GM23248 (cell line): ENCODE data around the gene RET. TPM values are rescaled to one million over a fixed set of nuclear protein-coding genes. Genes with fewer than 3 reads are reported as not detected.

ENCODE experiments used
- DNase-seq: peaks from one replicate; pipeline ENCODE4 v3.0.0-alpha.2; 2015
- H2AFZ ChIP-seq: fragments of 200-600 bp; sonication (generic); 2 replicates; pipeline ENCODE4 v1.6.1; 2016; ENCODE audit warnings: antibody characterized with exemption
- H3F3A ChIP-seq: fragments of 200-600 bp; sonication (generic); 2 replicates; pipeline ENCODE4 v1.6.1; 2016; ENCODE audit warnings: mild to moderate bottlenecking, antibody characterized with exemption, mixed run types; ENCODE audit not compliant: insufficient read depth
- H3K27ac ChIP-seq: fragments of 200-600 bp; sonication (generic); 2 replicates; pipeline ENCODE4 v1.5.1; 2016; ENCODE audit warnings: mild to moderate bottlenecking
- H3K27me3 ChIP-seq: fragments of 200-600 bp; sonication (generic); replicated peaks from 2 replicates; pipeline ENCODE4 v1.6.1; 2016; ENCODE audit warnings: mild to moderate bottlenecking; ENCODE audit not compliant: insufficient read depth
- H3K36me3 ChIP-seq: fragments of 200-600 bp; sonication (generic); 2 replicates; pipeline ENCODE4 v1.6.1; 2016; ENCODE audit warnings: low read depth, mild to moderate bottlenecking
- H3K4me1 ChIP-seq: fragments of 200-600 bp; sonication (generic); 2 replicates; pipeline ENCODE4 v1.6.1; 2016; ENCODE audit warnings: mild to moderate bottlenecking; ENCODE audit not compliant: insufficient read depth
- H3K4me2 ChIP-seq: fragments of 200-600 bp; sonication (generic); one replicate; pipeline ENCODE4 v1.6.1; 2016; ENCODE audit warnings: mild to moderate bottlenecking; ENCODE audit not compliant: unreplicated experiment
- H3K4me3 ChIP-seq: fragments of 200-600 bp; sonication (generic); 2 replicates; pipeline ENCODE4 v1.5.1; 2016; ENCODE audit warnings: mild to moderate bottlenecking
- H3K79me2 ChIP-seq: fragments of 200-600 bp; sonication (generic); 2 replicates; pipeline ENCODE4 v1.6.1; 2016; ENCODE audit warnings: mild to moderate bottlenecking; ENCODE audit not compliant: insufficient read depth
- H3K9ac ChIP-seq: fragments of 200-600 bp; sonication (generic); 2 replicates; pipeline ENCODE4 v1.6.1; 2016; ENCODE audit warnings: mild to moderate bottlenecking
- H3K9me2 ChIP-seq: fragments of 200-600 bp; sonication (generic); 2 replicates; pipeline ENCODE4 v1.6.1; 2016; ENCODE audit warnings: mixed run types, mild to moderate bottlenecking, moderate library complexity; ENCODE audit not compliant: insufficient read depth
- H3K9me3 ChIP-seq: fragments of 200-600 bp; sonication (generic); one replicate; pipeline ENCODE4 v1.6.1; 2017; ENCODE audit warnings: low read depth
- H4K20me1 ChIP-seq: fragments of 200-600 bp; sonication (generic); 2 replicates; pipeline ENCODE4 v1.6.0; 2016; ENCODE audit not compliant: insufficient read depth
- EZH2 ChIP-seq: fragments of 200-600 bp; sonication (generic); IDR thresholded peaks from 2 replicates; pipeline ENCODE4 v1.6.1; 2018; ENCODE audit warnings: antibody characterized with exemption, mild to moderate bottlenecking; ENCODE audit not compliant: insufficient read depth, poor library complexity, severe bottlenecking
- EZH2phosphoT487 ChIP-seq: fragments of 200-600 bp; sonication (generic); IDR thresholded peaks from 2 replicates; pipeline ENCODE4 v1.6.1; 2018; ENCODE audit warnings: antibody characterized with exemption, moderate library complexity, mild to moderate bottlenecking, low read depth; ENCODE audit not compliant: insufficient read depth
- WGBS, 2 experiments: methylation state at CpG; one replicate each; pipeline ENCODE4 v1.1.6; 2015 to 2017; ENCODE audit warnings: low lambda C conversion rate in 2 of 2, low coverage in 1 of 2; ENCODE audit errors: missing lambda C conversion rate in 2 of 2; 5-methylcytosine and 5-hydroxymethylcytosine counted together
- in situ Hi-C: fragments of 300-500 bp; cut with MboI; formaldehyde crosslinking; loops from 2 replicates; pipeline ENCODE4 v1.15.0; 2020
- polyA plus RNA-seq: library from polyadenylated mRNA; unstranded; fragments of >200 nt; fragmentation: Nextera tagmentation; extraction: Ambion mirVana; gene quantifications from 2 replicates; pipeline ENCODE4 v1.2.1, GENCODE V29; 2016
- total RNA-seq: library from RNA; depleted of rRNA; stranded (reverse); fragments of >200 nt; shearing (Covaris generic); gene quantifications from 2 replicates; pipeline ENCODE4 v1.2.3, GENCODE V29; 2014

RET gene
- total and polyA plus RNA-seq, 2 experiments from 2014 or later = not detected

- Histone ChIP-seq H3K27me3 (peaks cover 11% of the 10 kb centered on the region; the same call in 1 of the 2 replicates), H3K4me2 (no peak overlapping the region), H3K4me1 (no peaks in the 10 kb centered on the region), H3K9me2 (no peaks in the 10 kb centered on the region), H3K27ac (no peak overlapping the region), H4K20me1 (no peaks in the 10 kb centered on the region), H3F3A (no peaks in the 10 kb centered on the region), H3K9ac (no peak overlapping the region), H3K36me3 (no peaks in the 10 kb centered on the region), H3K79me2 (no peaks in the 10 kb centered on the region), H3K9me3 (no peaks in the 10 kb centered on the region), H2AFZ (no peak overlapping the region), H3K4me3 (no peak overlapping the region)
- 63 to 64% methylated on average over 15 to 17 of the region's 17 CpGs for WGBS, 2 experiments
- no peak for TF ChIP-seq EZH2phosphoT487
- no peak for TF ChIP-seq EZH2
- no peak for DNase-seq
- in situ Hi-C loops = loop anchor here (10.0 kb wide), 1 partner anchor 226 kb away; no protein-coding TSS in a partner anchor
Observed at GRCh38 chr10:43100366-43100765, 23.5 kb downstream of the RET start.

DNA sequence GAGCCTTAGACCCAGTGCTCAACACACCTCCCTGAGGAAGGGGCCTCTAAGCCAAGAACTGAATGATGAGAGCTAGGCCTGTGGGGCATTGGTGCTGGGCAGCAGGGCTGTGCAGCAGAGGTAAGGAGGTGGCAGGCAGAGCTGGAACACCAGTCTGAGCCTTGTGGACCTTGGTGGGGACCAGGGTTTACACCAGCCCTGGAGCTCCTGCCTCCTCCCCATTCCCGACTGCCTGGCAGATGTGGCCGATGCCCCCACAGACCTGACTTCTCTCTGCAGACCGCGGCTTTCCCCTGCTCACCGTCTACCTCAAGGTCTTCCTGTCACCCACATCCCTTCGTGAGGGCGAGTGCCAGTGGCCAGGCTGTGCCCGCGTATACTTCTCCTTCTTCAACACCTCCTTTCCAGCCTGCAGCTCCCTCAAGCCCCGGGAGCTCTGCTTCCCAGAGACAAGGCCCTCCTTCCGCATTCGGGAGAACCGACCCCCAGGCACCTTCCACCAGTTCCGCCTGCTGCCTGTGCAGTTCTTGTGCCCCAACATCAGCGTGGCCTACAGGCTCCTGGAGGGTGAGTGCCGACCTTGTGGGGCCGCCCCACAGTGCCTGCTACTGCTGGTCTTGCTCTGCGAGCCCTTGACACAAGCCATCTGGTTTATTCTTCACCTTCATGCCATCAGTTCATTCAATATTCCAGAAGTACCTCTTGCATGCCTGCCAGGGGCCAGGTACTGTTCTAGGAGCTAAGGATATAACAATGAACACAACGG is 25.4 kb downstream of the RET start:
- H3K4me3 ChIP-seq = no peak overlapping the region
- no peak overlapping the region for H3K4me2 ChIP-seq
- no peak for TF ChIP-seq EZH2phosphoT487
- TF ChIP-seq EZH2 = no peak
- H2AFZ ChIP-seq = no peak overlapping the region
- no peaks in the 10 kb centered on the region for H3K79me2 ChIP-seq
- H3K9me2 ChIP-seq = no peaks in the 10 kb centered on the region
- in situ Hi-C loops = loop anchor here (10.0 kb wide), 1 partner anchor 227 kb away; no protein-coding TSS in a partner anchor
- no peak overlapping the region for H3K27ac ChIP-seq
- no peak for DNase-seq
- no peak overlapping the region for H3K9ac ChIP-seq
- H3K36me3 ChIP-seq = no peaks in the 10 kb centered on the region
- no peaks in the 10 kb centered on the region for H3K9me3 ChIP-seq
- H3F3A ChIP-seq = no peaks in the 10 kb centered on the region
- no peaks in the 10 kb centered on the region for H4K20me1 ChIP-seq
- no peaks in the 10 kb centered on the region for H3K4me1 ChIP-seq
- 59 to 64% methylated on average over 19 of the region's 19 CpGs for WGBS, 2 experiments
- H3K27me3 ChIP-seq = peaks cover 11% of the 10 kb centered on the region; the same call in 1 of the 2 replicates

GRCh38 chr10:43105102-43105955 is 28.5 kb downstream of the RET start:
- Histone ChIP-seq H3K27ac (no peak overlapping the region), H2AFZ (peak overlapping the region; percentile 83), H3K4me3 (peak overlapping the region; percentile 67), H3K4me2 (peak overlapping the region; percentile 53), H3K9me3 (no peaks in the 10 kb centered on the region), H3K4me1 (no peaks in the 10 kb centered on the region), H3K79me2 (no peaks in the 10 kb centered on the region), H3K36me3 (no peaks in the 10 kb centered on the region), H4K20me1 (no peaks in the 10 kb centered on the region), H3K27me3 (0 out of 2 replicates have a peak, but pooled peaks cover 5% of the 10 kb centered on the region), H3F3A (no peaks in the 10 kb centered on the region), H3K9me2 (no peaks in the 10 kb centered on the region), H3K9ac (no peak overlapping the region; the same call in 1 of the 2 replicates)
- in situ Hi-C loops = loop anchor here (10.0 kb wide), 1 partner anchor 231 kb away; no protein-coding TSS in a partner anchor
- 10 to 12% methylated on average over 70 to 71 of the region's 71 CpGs for WGBS, 2 experiments
- DNase-seq = peak; percentile 83
- TF ChIP-seq EZH2 (no peak), EZH2phosphoT487 (no peak)

GRCh38 chr10:43105956-43106229 is 29.0 kb downstream of the RET start:
- H3K9me2 ChIP-seq = no peaks in the 10 kb centered on the region
- peaks cover 3% of the 10 kb centered on the region for H3K4me1 ChIP-seq
- H3K79me2 ChIP-seq = no peaks in the 10 kb centered on the region
- no peaks in the 10 kb centered on the region for H4K20me1 ChIP-seq
- H3K4me3 ChIP-seq = no peak overlapping the region
- 0 out of 2 replicates have a peak, but pooled peaks cover 5% of the 10 kb centered on the region for H3K27me3 ChIP-seq
- no peak overlapping the region for H2AFZ ChIP-seq
- DNase-seq = no peak
- WGBS, 2 experiments = 37 to 43% methylated on average over 7 of the region's 7 CpGs
- H3K27ac ChIP-seq = no peak overlapping the region
- TF ChIP-seq EZH2phosphoT487 = no peak
- no peak for TF ChIP-seq EZH2
- in situ Hi-C loops = loop anchor here (10.0 kb wide), 1 partner anchor 231 kb away; no protein-coding TSS in a partner anchor
- no peak overlapping the region for H3K4me2 ChIP-seq
- no peaks in the 10 kb centered on the region for H3F3A ChIP-seq
- no peaks in the 10 kb centered on the region for H3K9me3 ChIP-seq
- H3K9ac ChIP-seq = no peak overlapping the region
- no peaks in the 10 kb centered on the region for H3K36me3 ChIP-seq
